ENCODE results near the gene SLC38A3.

GRCh38 chr3:50204804-50205412 lies at the start of gene SLC38A3:
- no peak for TF ChIP-seq CTCF (IDR thresholded peaks at IDR 0.05)
- no peak for TF ChIP-seq POLR2A (IDR thresholded peaks at IDR 0.05)

Data from esophagus squamous epithelium (tissue), 4 donors.